GM12878 (cell line): ENCODE measurements around the gene FAT1. TPM values are rescaled to one million over a fixed set of nuclear protein-coding genes. Genes with fewer than 3 reads are reported as not detected.

Source experiments
- ATAC-seq: fragments of 200-7000 bp; cut with Tn5 transposase; 3 replicates; pipeline ENCODE4 v1.9.1; 2020; ENCODE audit warnings: mild to moderate bottlenecking, moderate library complexity
- BruUV-seq: library from RNA; stranded (reverse); fragments of 400-500 nt; replicated peaks from 2 replicates; lab custom pipeline; 2021; lab: Mats Ljungman, UMichigan
- CTCF ChIA-PET: fragments of 300-600 bp; sonication (Branson Sonifier 250); formaldehyde crosslinking; extraction: SDS; loops from one replicate; lab custom pipeline; 2021; ENCODE audit warnings: inconsistent platforms; lab: Yijun Ruan, JAX
- POLR2A ChIA-PET: fragments of 350-600 bp; formaldehyde crosslinking; extraction: SDS; loops from one replicate; lab custom pipeline; 2021; ENCODE audit warnings: inconsistent platforms; lab: Charles Lee
- RAD21 ChIA-PET: fragments of 300-600 bp; sonication (Branson Sonifier 250); formaldehyde crosslinking; loops from one replicate; lab custom pipeline; 2023; ENCODE audit warnings: antibody characterized with exemption; ENCODE audit not compliant: unreplicated experiment; lab: Charles Lee
- SMC1A ChIA-PET: fragments of 300-600 bp; sonication (Branson Sonifier 250); formaldehyde crosslinking; loops from one replicate; lab custom pipeline; 2023; ENCODE audit not compliant: unreplicated experiment, uncharacterized antibody; lab: Charles Lee
- DNase-seq: peaks from one replicate; pipeline ENCODE4 v3.0.0-alpha.2; 2011; ENCODE audit warnings: low read depth, low spot score
- FAIRE-seq: peaks from 3 replicates; lab custom pipeline; 2011; peaks lifted over from hg19 to GRCh38; lab: Jason Lieb, UNC
- H2AFZ ChIP-seq: 2 replicates; pipeline ENCODE4 v1.6.0; 2011; ENCODE audit warnings: low read depth, low read length, control low read depth; ENCODE audit not compliant: control insufficient read depth
- H3K27ac ChIP-seq: 2 replicates; pipeline ENCODE4 v1.5.1; 2011; ENCODE audit warnings: control low read depth; ENCODE audit not compliant: control insufficient read depth, insufficient read depth
- H3K27me3 ChIP-seq, 2 experiments: replicated peaks in 1 of 2; 2 replicates each; pipeline versions ENCODE4 v1.6.0 to v1.6.1; 2011; ENCODE audit warnings: low read length in 1 of 2; ENCODE audit not compliant: control insufficient read depth in 2 of 2, insufficient read depth in 2 of 2
- H3K36me3 ChIP-seq, 2 experiments: 2 replicates each; pipeline ENCODE4 v1.5.1; 2011; ENCODE audit warnings: low read length in 1 of 2; ENCODE audit not compliant: control insufficient read depth in 2 of 2, insufficient read depth in 2 of 2
- H3K4me1 ChIP-seq: 2 replicates; pipeline ENCODE4 v1.6.1; 2011; ENCODE audit warnings: mild to moderate bottlenecking, low read length, moderate library complexity, mixed read lengths; ENCODE audit not compliant: control insufficient read depth, insufficient read depth
- H3K4me2 ChIP-seq: 2 replicates; pipeline ENCODE4 v1.6.0; 2011; ENCODE audit warnings: control low read depth; ENCODE audit not compliant: control insufficient read depth, insufficient read depth
- H3K4me3 ChIP-seq: fragments of 200-600 bp; sonication (generic); 2 replicates; pipeline ENCODE4 v1.5.1; 2016
- H3K79me2 ChIP-seq: 2 replicates; pipeline ENCODE4 v1.6.0; 2011; ENCODE audit warnings: low read length; ENCODE audit not compliant: control insufficient read depth, insufficient read depth
- H3K9ac ChIP-seq: 2 replicates; pipeline ENCODE4 v1.8.0; 2011; ENCODE audit warnings: low read length, control low read depth, mixed read lengths; ENCODE audit not compliant: control insufficient read depth, insufficient read depth
- H3K9me3 ChIP-seq: replicated peaks from 3 replicates; pipeline ENCODE4 v1.5.1; 2011; ENCODE audit warnings: mild to moderate bottlenecking, low read length; ENCODE audit not compliant: control insufficient read depth, insufficient read depth
- H4K20me1 ChIP-seq: 2 replicates; pipeline ENCODE4 v1.6.0; 2011; ENCODE audit not compliant: control insufficient read depth, insufficient read depth
- ATF2 ChIP-seq: IDR thresholded peaks from 2 replicates; pipeline ENCODE4 v1.6.1; 2012; ENCODE audit warnings: low read length, inconsistent platforms
- BCLAF1 ChIP-seq: fragments of 450-650 bp; IDR thresholded peaks from 2 replicates; pipeline ENCODE4 v1.6.1; 2017; ENCODE audit warnings: antibody characterized with exemption, mild to moderate bottlenecking, moderate library complexity
- CREB1 ChIP-seq: IDR thresholded peaks from 2 replicates; pipeline ENCODE4 v1.6.1; 2012; ENCODE audit warnings: low read depth, mild to moderate bottlenecking, inconsistent platforms
- FOS ChIP-seq: IDR thresholded peaks from 3 replicates; pipeline ENCODE4 v1.6.1; 2011; ENCODE audit warnings: borderline replicate concordance; ENCODE audit not compliant: insufficient read length; ENCODE audit errors: extremely low read depth
- GATAD2B ChIP-seq: fragments of 450-650 bp; conservative IDR thresholded peaks from 2 replicates; pipeline ENCODE4 v1.6.1; 2017; ENCODE audit warnings: low read depth, mild to moderate bottlenecking, moderate library complexity
- RBBP5 ChIP-seq: fragments of 200-600 bp; sonication (generic); conservative IDR thresholded peaks from 2 replicates; pipeline ENCODE4 v1.6.1; 2016
- TARDBP ChIP-seq: IDR thresholded peaks from 2 replicates; pipeline ENCODE4 v1.6.1; 2016; ENCODE audit warnings: borderline replicate concordance
- ZNF384 ChIP-seq: IDR thresholded peaks from 2 replicates; pipeline ENCODE4 v1.6.1; 2012; ENCODE audit warnings: low read depth, mild to moderate bottlenecking, low read length, improper control_type of control experiment, borderline replicate concordance
- ZNF622 ChIP-seq: fragments of 450-650 bp; IDR thresholded peaks from 2 replicates; pipeline ENCODE4 v1.6.1; 2017; ENCODE audit warnings: mild to moderate bottlenecking, inconsistent platforms
- ZZZ3 ChIP-seq: IDR thresholded peaks from 2 replicates; pipeline ENCODE4 v1.6.1; 2011; ENCODE audit warnings: low read depth; ENCODE audit not compliant: control insufficient read depth, insufficient read length
- WGBS: methylation state at CpG from one replicate; pipeline ENCODE4 v1.1.6; 2016; ENCODE audit warnings: low lambda C conversion rate; ENCODE audit not compliant: insufficient replicate concordance, insufficient coverage; ENCODE audit errors: missing lambda C conversion rate; 5-methylcytosine and 5-hydroxymethylcytosine counted together
- in situ Hi-C: fragments of 300-500 bp; cut with MboI; formaldehyde crosslinking; loops from 9 replicates; pipeline ENCODE4 v1.14.3; 2018; ENCODE audit warnings: mixed read lengths
- intact Hi-C: fragments of 100-400 bp; cut with micrococcal nuclease; formaldehyde crosslinking; loops from one replicate; pipeline ENCODE4 v1.14.2; 2022; ENCODE audit not compliant: unreplicated experiment
- polyA plus RNA-seq, 11 experiments: library from polyadenylated mRNA; depleted of rRNA in 4 of 11; unstranded in 6 of 11; stranded (reverse) in 5 of 11; fragments of >200 nt; fragmentation: Nextera tagmentation in 4 of 11; fragmentation: Illumina TruSeq in 1 of 11; extraction: Ambion mirVana in 4 of 11; extraction: Trizol in 1 of 11; gene quantifications; 1 replicate in 1 of 11; 2 replicates in 10 of 11; pipeline versions ENCODE4 v1.2.1 to v1.2.3, GENCODE V29; 2011 to 2016; ENCODE audit warnings: inconsistent platforms in 2 of 11, missing spikeins in 2 of 11, low read depth in 1 of 11
- total RNA-seq, 4 experiments: library from RNA; depleted of rRNA in 3 of 4; stranded (reverse); fragments of >200 nt in 3 of 4; fragmentation: Illumina TruSeq in 1 of 4; extraction: Trizol in 1 of 4; gene quantifications; 2 replicates each; pipeline versions ENCODE4 v1.2.1 to v1.2.3, GENCODE V29; 2013 to 2021
- TF ChIP-seq, protein P1 (sequence below): fragments of 450-650 bp; IDR thresholded peaks from 2 replicates; pipeline ENCODE4 v1.6.1; 2017; ENCODE audit warnings: mild to moderate bottlenecking, low read depth, inconsistent platforms; ENCODE audit not compliant: poor library complexity, severe bottlenecking

The FAT1 gene
- total and polyA plus RNA-seq, 10 of the 15 experiments (the other 5 are each of a cell fraction or from before 2014, with no cell fraction given), result 0.04 to 11.8 (median 0.11) TPM; not detected in 1

DNA sequence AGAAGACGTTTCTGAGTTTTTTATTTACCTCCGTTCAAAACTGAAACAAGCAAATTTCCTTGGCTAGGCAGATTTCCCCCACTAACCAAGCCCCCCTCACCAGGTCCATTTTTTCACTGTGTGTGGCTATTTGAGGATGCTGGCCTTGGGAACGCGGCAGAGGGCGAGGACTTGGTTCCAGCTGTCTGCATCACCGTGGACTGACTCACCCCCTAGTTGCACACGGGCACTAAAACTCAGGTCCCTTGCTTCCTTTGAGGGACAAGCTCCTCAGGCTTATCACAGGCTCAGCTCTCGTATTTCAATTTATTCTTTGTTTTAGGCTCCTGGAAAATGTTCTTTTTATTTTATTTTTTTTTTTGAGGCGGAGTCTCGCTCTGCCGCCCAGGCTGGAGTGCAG, 159.9 kb downstream of the FAT1 start:
- ChIA-PET SMC1A (interaction anchor here (0.6 kb wide), 1 partner anchor 1173 kb away, joined by 3 read pairs; no protein-coding TSS in a partner anchor), POLR2A (no interaction called here), RAD21 (no interaction called here), CTCF (interaction anchor here (1.2 kb wide), 1 partner anchor 10 kb away, joined by 3 read pairs; no protein-coding TSS in a partner anchor)
- Histone ChIP-seq H3K36me3 (no peaks in the 10 kb centered on the region), H3K27me3 (no peaks in the 10 kb centered on the region), H3K27ac (no peak overlapping the region), H3K4me2 (no peak overlapping the region), H2AFZ (no peak overlapping the region), H3K4me1 (no peaks in the 10 kb centered on the region), H3K9me3 (no peaks in the 10 kb centered on the region), H3K4me3 (no peak overlapping the region), H4K20me1 (no peaks in the 10 kb centered on the region), H3K79me2 (no peaks in the 10 kb centered on the region), H3K9ac (no peak overlapping the region)
- no TSS peak for BruUV-seq
- DNase-seq (no peak), FAIRE-seq (no peak), ATAC-seq (no peak)
- intact Hi-C loops (loop anchor here (10.0 kb wide), 1 partner anchor 59 kb away; no protein-coding TSS in a partner anchor), in situ Hi-C loops (no loop called here)
- TF ChIP-seq ZZZ3 (no peak), ATF2 (no peak), TARDBP (no peak)
- 54% methylated on average over 10 of the region's 11 CpGs for WGBS

DNA sequence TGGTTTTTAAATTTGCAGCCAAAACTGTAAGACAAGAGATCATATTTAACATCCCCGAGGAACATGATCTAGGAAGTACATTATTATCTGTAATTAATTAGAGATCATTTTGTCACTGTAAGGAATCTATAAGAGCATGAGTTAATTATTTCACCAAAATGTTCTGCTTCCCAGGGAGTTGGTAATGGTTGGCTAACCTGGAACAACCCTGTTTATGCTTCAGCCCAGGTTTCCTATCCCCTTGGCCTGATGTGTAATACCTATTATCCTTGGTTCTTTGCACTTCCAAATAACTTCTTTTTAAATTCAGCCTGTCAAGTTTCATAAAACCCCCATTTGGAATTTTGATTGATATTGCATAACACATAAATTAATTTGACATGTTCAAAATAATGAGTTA, 161.9 kb downstream of the FAT1 start:
- BruUV-seq, result no TSS peak
- H3K4me3 ChIP-seq, result no peak overlapping the region
- no peak overlapping the region for H2AFZ ChIP-seq
- ChIA-PET CTCF (interaction anchor here (1.4 kb wide), 1 partner anchor 25 kb away, joined by 5 read pairs; no protein-coding TSS in a partner anchor), POLR2A (no interaction called here), RAD21 (no interaction called here), SMC1A (no interaction called here)
- FAIRE-seq (no peak), ATAC-seq (no peak), DNase-seq (no peak)
- H3K4me2 ChIP-seq, result no peak overlapping the region
- no peaks in the 10 kb centered on the region for H3K79me2 ChIP-seq
- no peaks in the 10 kb centered on the region for H4K20me1 ChIP-seq
- no peaks in the 10 kb centered on the region for H3K27me3 ChIP-seq
- H3K9me3 ChIP-seq, result no peaks in the 10 kb centered on the region
- in situ Hi-C loops, result no loop called here
- no peak overlapping the region for H3K9ac ChIP-seq
- no peaks in the 10 kb centered on the region for H3K4me1 ChIP-seq
- intact Hi-C loops, result loop anchor here (10.0 kb wide), 1 partner anchor 57 kb away; no protein-coding TSS in a partner anchor
- H3K27ac ChIP-seq, result no peak overlapping the region
- 41% methylated on average over 1 of the region's 1 CpG for WGBS
- no peaks in the 10 kb centered on the region for H3K36me3 ChIP-seq
- no peak for TF ChIP-seq GATAD2B
- TF ChIP-seq ZZZ3, result no peak
- TF ChIP-seq BCLAF1, result no peak
- TF ChIP-seq ZNF384, result no peak
- no peak for TF ChIP-seq FOS
- TF ChIP-seq, protein P1, sequence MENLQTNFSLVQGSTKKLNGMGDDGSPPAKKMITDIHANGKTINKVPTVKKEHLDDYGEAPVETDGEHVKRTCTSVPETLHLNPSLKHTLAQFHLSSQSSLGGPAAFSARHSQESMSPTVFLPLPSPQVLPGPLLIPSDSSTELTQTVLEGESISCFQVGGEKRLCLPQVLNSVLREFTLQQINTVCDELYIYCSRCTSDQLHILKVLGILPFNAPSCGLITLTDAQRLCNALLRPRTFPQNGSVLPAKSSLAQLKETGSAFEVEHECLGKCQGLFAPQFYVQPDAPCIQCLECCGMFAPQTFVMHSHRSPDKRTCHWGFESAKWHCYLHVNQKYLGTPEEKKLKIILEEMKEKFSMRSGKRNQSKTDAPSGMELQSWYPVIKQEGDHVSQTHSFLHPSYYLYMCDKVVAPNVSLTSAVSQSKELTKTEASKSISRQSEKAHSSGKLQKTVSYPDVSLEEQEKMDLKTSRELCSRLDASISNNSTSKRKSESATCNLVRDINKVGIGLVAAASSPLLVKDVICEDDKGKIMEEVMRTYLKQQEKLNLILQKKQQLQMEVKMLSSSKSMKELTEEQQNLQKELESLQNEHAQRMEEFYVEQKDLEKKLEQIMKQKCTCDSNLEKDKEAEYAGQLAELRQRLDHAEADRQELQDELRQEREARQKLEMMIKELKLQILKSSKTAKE, result no peak
- TF ChIP-seq CREB1, result no peak
- TF ChIP-seq ZNF622, result no peak
- TF ChIP-seq RBBP5, result no peak
